Thyroid gland (tissue), 4 donors: ENCODE measurements around the gene ARPP19.

Experiments used
- POLR2A ChIP-seq, 2 donors: fragments of 450-650 bp; IDR thresholded peaks; one replicate each; pipeline ENCODE4 v1.6.1; 2017; ENCODE audit warnings: antibody characterized with exemption in 2 of 2, mild to moderate bottlenecking in 2 of 2, moderate library complexity in 1 of 2
- TF ChIP-seq, protein P1 (sequence below), 6 experiments: fragments of 200-600 bp in 3 of 6; fragments of 450-650 bp in 3 of 6; sonication (generic) in 3 of 6; IDR thresholded peaks; one replicate each; pipeline ENCODE4 v1.5.1; 2016 to 2019; ENCODE audit warnings: antibody characterized with exemption in 6 of 6, mild to moderate bottlenecking in 2 of 6, inconsistent platforms in 1 of 6, moderate library complexity in 1 of 6

DNA sequence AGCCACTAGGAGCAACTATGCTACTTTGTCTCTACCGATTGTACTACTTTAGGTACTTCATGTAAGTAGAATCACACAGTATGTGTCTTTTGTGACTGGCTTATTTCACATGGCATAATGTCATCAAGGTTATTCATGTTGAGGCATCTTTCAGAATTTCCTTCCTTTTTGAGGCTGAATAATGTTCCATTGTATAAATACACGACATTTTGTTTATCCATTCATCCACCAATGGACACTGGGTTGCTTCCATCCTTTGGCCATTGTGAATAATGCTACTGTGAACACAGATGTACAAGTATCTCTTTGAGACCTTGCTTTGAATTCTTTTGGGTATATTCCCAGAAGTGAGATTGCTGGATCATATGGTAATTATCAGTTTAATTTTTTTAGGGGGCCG, 69.3 kb downstream of the ARPP19 start:
- TF ChIP-seq, protein P1, sequence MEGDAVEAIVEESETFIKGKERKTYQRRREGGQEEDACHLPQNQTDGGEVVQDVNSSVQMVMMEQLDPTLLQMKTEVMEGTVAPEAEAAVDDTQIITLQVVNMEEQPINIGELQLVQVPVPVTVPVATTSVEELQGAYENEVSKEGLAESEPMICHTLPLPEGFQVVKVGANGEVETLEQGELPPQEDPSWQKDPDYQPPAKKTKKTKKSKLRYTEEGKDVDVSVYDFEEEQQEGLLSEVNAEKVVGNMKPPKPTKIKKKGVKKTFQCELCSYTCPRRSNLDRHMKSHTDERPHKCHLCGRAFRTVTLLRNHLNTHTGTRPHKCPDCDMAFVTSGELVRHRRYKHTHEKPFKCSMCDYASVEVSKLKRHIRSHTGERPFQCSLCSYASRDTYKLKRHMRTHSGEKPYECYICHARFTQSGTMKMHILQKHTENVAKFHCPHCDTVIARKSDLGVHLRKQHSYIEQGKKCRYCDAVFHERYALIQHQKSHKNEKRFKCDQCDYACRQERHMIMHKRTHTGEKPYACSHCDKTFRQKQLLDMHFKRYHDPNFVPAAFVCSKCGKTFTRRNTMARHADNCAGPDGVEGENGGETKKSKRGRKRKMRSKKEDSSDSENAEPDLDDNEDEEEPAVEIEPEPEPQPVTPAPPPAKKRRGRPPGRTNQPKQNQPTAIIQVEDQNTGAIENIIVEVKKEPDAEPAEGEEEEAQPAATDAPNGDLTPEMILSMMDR (IDR thresholded peaks at IDR 0.05), result no peak
- no peak for TF ChIP-seq POLR2A (IDR thresholded peaks at IDR 0.05)
